Left ventricle myocardium inferior (tissue), 1 donor: ENCODE data around the gene MUCL3. TPM values are rescaled to one million over a fixed set of nuclear protein-coding genes. Genes with fewer than 3 reads are reported as not detected.

ENCODE experiments used
- DNase-seq: peaks from one replicate; pipeline ENCODE4 v3.0.0-alpha.2; 2020
- H3K27ac ChIP-seq: fragments of 200-600 bp; replicated peaks from 2 replicates; pipeline ENCODE4 v1.8.0; 2021
- H3K27me3 ChIP-seq: fragments of 200-600 bp; 2 replicates; pipeline ENCODE4 v1.8.0; 2021; ENCODE audit warnings: low read depth
- H3K36me3 ChIP-seq: fragments of 200-600 bp; 2 replicates; pipeline ENCODE4 v1.8.0; 2021
- H3K4me1 ChIP-seq: fragments of 200-600 bp; 2 replicates; pipeline ENCODE4 v1.8.0; 2021
- H3K4me3 ChIP-seq: fragments of 200-600 bp; 2 replicates; pipeline ENCODE4 v1.8.0; 2021; ENCODE audit warnings: mild to moderate bottlenecking, moderate library complexity
- H3K9me3 ChIP-seq: fragments of 200-600 bp; replicated peaks from 2 replicates; pipeline ENCODE4 v1.8.0; 2021
- CTCF ChIP-seq: fragments of 200-600 bp; IDR thresholded peaks from 2 replicates; pipeline ENCODE4 v1.8.0; 2021; ENCODE audit warnings: antibody characterized with exemption, mild to moderate bottlenecking, borderline replicate concordance
- intact Hi-C: fragments of 100-400 bp; cut with micrococcal nuclease; formaldehyde crosslinking; loops from one replicate; pipeline ENCODE4 v1.11.0; 2022
- total RNA-seq: library from RNA; stranded (reverse); fragmentation: NEBNext Ultra II Directional; extraction: Animal tissue kit (Norgen Biotek cat#: 25700); gene quantifications from one replicate; pipeline ENCODE4 v1.2.1, GENCODE V29; 2021
- donor health status: DM: no; HTN: yes; CAD: no; lungs with severe emphysema.

MUCL3 gene
- total RNA-seq, 1 donor from 2014 or later = not detected

GRCh38 chr6:30937265-30937664, 3.5 kb upstream of the MUCL3 start:
- TF ChIP-seq CTCF = no peak
- intact Hi-C loops = no loop called here
- no peak for DNase-seq
- H3K4me1 ChIP-seq = peaks cover 2% of the 10 kb centered on the region
- no peak overlapping the region for H3K4me3 ChIP-seq
- peaks cover 12% of the 10 kb centered on the region for H3K27me3 ChIP-seq
- H3K9me3 ChIP-seq = no peaks in the 10 kb centered on the region
- H3K27ac ChIP-seq = no peak overlapping the region
- H3K36me3 ChIP-seq = no peaks in the 10 kb centered on the region

GRCh38 chr6:30938730-30939129, 2.0 kb upstream of the MUCL3 start:
- TF ChIP-seq CTCF = no peak
- Histone ChIP-seq H3K27me3 (peaks cover 12% of the 10 kb centered on the region), H3K36me3 (no peaks in the 10 kb centered on the region), H3K4me3 (no peak overlapping the region), H3K4me1 (peaks cover 11% of the 10 kb centered on the region), H3K27ac (no peak overlapping the region), H3K9me3 (no peaks in the 10 kb centered on the region)
- no peak for DNase-seq
- intact Hi-C loops = no loop called here

GRCh38 chr6:30939473-30939872, 1.3 kb upstream of the MUCL3 start:
- H3K27me3 ChIP-seq = peaks cover 12% of the 10 kb centered on the region
- H3K4me1 ChIP-seq = peaks cover 11% of the 10 kb centered on the region
- TF ChIP-seq CTCF = no peak
- DNase-seq = no peak
- no peak overlapping the region for H3K4me3 ChIP-seq
- H3K27ac ChIP-seq = no peak overlapping the region
- no peaks in the 10 kb centered on the region for H3K36me3 ChIP-seq
- H3K9me3 ChIP-seq = no peaks in the 10 kb centered on the region
- intact Hi-C loops = no loop called here

GRCh38 chr6:30942338-30943060, 1.7 kb downstream of the MUCL3 start:
- Histone ChIP-seq H3K27me3 (peaks cover 9% of the 10 kb centered on the region), H3K36me3 (no peaks in the 10 kb centered on the region), H3K27ac (no peak overlapping the region), H3K4me3 (peak overlapping the region; percentile 6), H3K4me1 (peaks cover 11% of the 10 kb centered on the region), H3K9me3 (no peaks in the 10 kb centered on the region)
- TF ChIP-seq CTCF = peak; percentile 52
- intact Hi-C loops = no loop called here
- peak; percentile 65 for DNase-seq

- H3K27ac ChIP-seq = no peak overlapping the region
- no peak for DNase-seq
- H3K4me3 ChIP-seq = no peak overlapping the region
- H3K4me1 ChIP-seq = peaks cover 11% of the 10 kb centered on the region
- intact Hi-C loops = no loop called here
- no peak for TF ChIP-seq CTCF
- H3K27me3 ChIP-seq = no peaks in the 10 kb centered on the region
- H3K9me3 ChIP-seq = no peaks in the 10 kb centered on the region
- H3K36me3 ChIP-seq = no peaks in the 10 kb centered on the region
These were observed 3.3 kb downstream of the MUCL3 start for GRCh38 chr6:30944051-30944450.
